NCI-H2227 (cell line): ENCODE data around the gene STX8.

Source experiments
- DNase-seq: peaks from one replicate; lab custom pipeline; 2025; ENCODE audit not compliant: unreplicated experiment; lab: John Stamatoyannopoulos, UW

The STX8 gene

GRCh38 chr17:9213303-9213640 is 362.3 kb downstream of the STX8 start:
- DNase-seq, result no peak

- DNase-seq, result no peak
Observed at GRCh38 chr17:9212376-9213302, 363.0 kb downstream of the STX8 start.

- no peak for DNase-seq
Observed at GRCh38 chr17:9211133-9211765, 364.4 kb downstream of the STX8 start.

GRCh38 chr17:9209781-9210370 is 365.7 kb downstream of the STX8 start:
- no peak for DNase-seq

GRCh38 chr17:9209347-9209746 is 366.3 kb downstream of the STX8 start:
- DNase-seq, result no peak

- no peak for DNase-seq
Observed at GRCh38 chr17:9208381-9209105, 367.1 kb downstream of the STX8 start.

- peak; percentile 1 for DNase-seq
Observed at GRCh38 chr17:9206741-9207332, 368.8 kb downstream of the STX8 start.

GRCh38 chr17:9206410-9206703 is 369.3 kb downstream of the STX8 start:
- DNase-seq, result no peak

GRCh38 chr17:9205520-9206409 is 369.9 kb downstream of the STX8 start:
- DNase-seq, result no peak

GRCh38 chr17:9204637-9205329 is 370.8 kb downstream of the STX8 start:
- DNase-seq, result no peak

GRCh38 chr17:9203771-9204425 is 371.7 kb downstream of the STX8 start:
- DNase-seq, result no peak

- DNase-seq, result no peak
Observed at GRCh38 chr17:9202532-9202931, 373.1 kb downstream of the STX8 start.

- DNase-seq, result no peak
Observed at GRCh38 chr17:9200699-9201359, 374.8 kb downstream of the STX8 start.
